Activated T-cell treated with anti-CD3 and anti-CD28 coated beads, Interleukin-2, amount 50 U/mL, for 48 hours (primary cell): Measurements from ENCODE around the gene ARHGAP32.

Experiments
- DNase-seq, 2 experiments: peaks; one replicate each; pipeline ENCODE4 v3.0.0-alpha.2; 2020

Gene ARHGAP32

GRCh38 chr11:129102756-129103155 lies 89.4 kb downstream of the ARHGAP32 start:
- DNase-seq, result no peak

GRCh38 chr11:129102225-129102624 lies 89.9 kb downstream of the ARHGAP32 start:
- DNase-seq, result no peak

GRCh38 chr11:129093283-129093682 lies 98.8 kb downstream of the ARHGAP32 start:
- DNase-seq, result no peak

- DNase-seq, result no peak
Observed at GRCh38 chr11:129090056-129090455, 102.1 kb downstream of the ARHGAP32 start.

GRCh38 chr11:129089279-129089678 lies 102.8 kb downstream of the ARHGAP32 start:
- no peak for DNase-seq

- DNase-seq, result no peak
Observed at GRCh38 chr11:129086976-129087375, 105.1 kb downstream of the ARHGAP32 start.

- no peak for DNase-seq
Observed at GRCh38 chr11:129077191-129077590, 114.9 kb downstream of the ARHGAP32 start.

- no peak for DNase-seq
Observed at GRCh38 chr11:129075757-129076156, 116.4 kb downstream of the ARHGAP32 start.

GRCh38 chr11:129067454-129067853 lies 124.7 kb downstream of the ARHGAP32 start:
- no peak for DNase-seq

- no peak for DNase-seq
Observed at GRCh38 chr11:129066229-129066628, 125.9 kb downstream of the ARHGAP32 start.

- DNase-seq, result no peak
Observed at GRCh38 chr11:129063118-129063517, 129.0 kb downstream of the ARHGAP32 start.

GRCh38 chr11:129061492-129062230 lies 130.5 kb downstream of the ARHGAP32 start:
- no peak for DNase-seq

- no peak for DNase-seq
Observed at GRCh38 chr11:129056916-129057315, 135.2 kb downstream of the ARHGAP32 start.

GRCh38 chr11:129055196-129055595 lies 136.9 kb downstream of the ARHGAP32 start:
- no peak for DNase-seq

- no peak for DNase-seq
Observed at GRCh38 chr11:129048911-129049310, 143.2 kb downstream of the ARHGAP32 start.

GRCh38 chr11:129045150-129045549 lies 147.0 kb downstream of the ARHGAP32 start:
- DNase-seq, result no peak

- no peak for DNase-seq
Observed at GRCh38 chr11:129042503-129042902, 149.6 kb downstream of the ARHGAP32 start.

- DNase-seq, result no peak
Observed at GRCh38 chr11:129041611-129042018, 150.5 kb downstream of the ARHGAP32 start.

GRCh38 chr11:129040934-129041333 lies 151.2 kb downstream of the ARHGAP32 start:
- DNase-seq, result no peak

- DNase-seq, result no peak
Observed at GRCh38 chr11:129035244-129035643, 156.9 kb downstream of the ARHGAP32 start.

GRCh38 chr11:129034001-129034400 lies 158.1 kb downstream of the ARHGAP32 start:
- no peak for DNase-seq

GRCh38 chr11:129023968-129024676 lies 168.0 kb downstream of the ARHGAP32 start:
- DNase-seq, result no peak

- DNase-seq, result no peak
Observed at GRCh38 chr11:129021295-129021694, 170.8 kb downstream of the ARHGAP32 start.

- no peak for DNase-seq
Observed at GRCh38 chr11:129018991-129019390, 173.1 kb downstream of the ARHGAP32 start.
